ENCODE measurements around the gene TMEM150C. TPM values are rescaled to one million over a fixed set of nuclear protein-coding genes. Genes with fewer than 3 reads are reported as not detected.

Gene TMEM150C
- total RNA-seq, result 9.2 TPM
- long read RNA-seq, transcript TMEM150C-201 (8 exons, 1,990 nt), result major isoform, 33 of 42 reads
- long read RNA-seq, partial matches to known transcripts, result 2 of 42 reads
- long read RNA-seq, other reads (novel, unspliced or antisense), result 4 of 42 reads

DNA sequence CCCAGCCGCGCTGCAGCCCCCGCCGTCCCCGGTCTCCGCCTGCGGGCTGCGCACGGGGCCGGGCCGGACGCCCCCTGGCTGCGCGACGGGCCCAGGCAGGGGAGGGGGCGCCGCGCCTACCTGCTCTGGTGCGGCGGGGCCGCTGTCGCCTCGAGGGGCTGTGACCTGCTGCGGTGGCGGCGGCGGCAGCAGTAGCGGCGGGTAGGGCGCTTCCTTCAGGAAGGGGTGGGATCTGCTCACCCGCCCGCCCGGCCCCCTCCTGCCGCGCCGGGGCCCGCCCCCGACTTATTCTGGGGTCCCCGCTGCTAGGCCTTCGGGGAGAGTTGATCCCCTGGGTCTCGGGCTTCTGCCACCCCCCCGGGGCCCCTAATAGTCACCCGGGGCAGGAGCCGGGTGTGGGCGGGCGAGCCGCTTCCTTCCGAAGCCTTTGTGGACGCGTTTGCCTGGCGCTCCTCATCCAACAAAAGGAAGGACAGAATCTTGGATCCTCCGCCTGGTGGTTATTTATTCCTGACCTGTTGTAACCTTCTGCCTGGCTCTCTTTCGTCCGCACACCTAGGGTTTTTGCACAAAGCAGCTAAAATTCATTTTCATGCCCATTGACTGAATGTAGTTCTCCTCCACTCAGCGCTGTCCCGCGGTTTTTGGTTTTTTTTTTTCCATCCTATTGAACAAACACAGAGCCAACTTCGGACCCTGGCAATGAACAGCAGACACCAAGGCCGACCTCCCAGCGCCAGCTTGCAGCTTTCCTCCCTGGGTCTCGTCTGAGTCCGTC is at the start of gene TMEM150C:
TSS of gene TMEM150C (minus strand) at position 203 of the 778 bp plus-strand sequence. CDS start 57,331 bp downstream, outside the sequence.
- DNase-seq (ENCODE audit: low spot score), result no peak

DNA sequence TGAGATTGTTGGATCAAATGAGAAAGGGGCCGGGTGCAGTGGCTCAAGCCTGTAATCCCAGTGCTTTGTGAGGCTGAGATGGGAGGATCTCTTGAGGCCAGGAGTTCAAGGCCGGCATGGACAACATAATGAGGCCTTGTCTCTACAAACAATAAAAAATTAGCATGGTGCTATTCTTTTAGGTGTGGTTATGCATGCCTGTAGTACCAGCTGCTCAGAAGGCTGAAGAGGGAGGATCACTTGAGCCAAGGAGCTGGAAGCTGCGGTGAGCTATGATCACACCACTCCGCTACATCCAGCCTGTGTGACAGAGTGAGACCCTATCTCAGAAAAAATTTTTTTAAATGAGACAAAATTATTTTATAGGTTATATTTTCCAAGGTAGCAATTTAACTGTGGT is 49.7 kb upstream of the TMEM150C start:
- no peak for DNase-seq (ENCODE audit: low spot score)

DNA sequence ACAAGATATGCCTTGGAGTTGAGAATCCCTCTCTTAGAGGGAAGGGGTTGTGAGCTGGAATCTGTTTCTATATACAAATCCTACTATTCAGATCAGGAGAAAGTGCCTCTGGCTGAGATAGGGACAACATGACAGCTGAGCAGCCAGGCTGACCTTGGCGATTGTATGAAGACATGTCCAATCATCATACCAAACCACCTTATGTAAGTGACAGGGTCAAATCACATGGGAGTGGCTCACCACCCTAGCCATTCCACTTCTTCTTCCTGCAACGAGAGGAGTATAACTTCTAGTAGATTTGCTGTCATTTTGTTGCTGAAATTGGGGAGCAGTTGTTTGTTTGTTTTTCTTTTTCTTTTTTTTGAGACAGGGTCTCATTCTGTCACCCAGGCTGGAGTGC is 48.3 kb upstream of the TMEM150C start:
- DNase-seq (ENCODE audit: low spot score), result no peak

DNA sequence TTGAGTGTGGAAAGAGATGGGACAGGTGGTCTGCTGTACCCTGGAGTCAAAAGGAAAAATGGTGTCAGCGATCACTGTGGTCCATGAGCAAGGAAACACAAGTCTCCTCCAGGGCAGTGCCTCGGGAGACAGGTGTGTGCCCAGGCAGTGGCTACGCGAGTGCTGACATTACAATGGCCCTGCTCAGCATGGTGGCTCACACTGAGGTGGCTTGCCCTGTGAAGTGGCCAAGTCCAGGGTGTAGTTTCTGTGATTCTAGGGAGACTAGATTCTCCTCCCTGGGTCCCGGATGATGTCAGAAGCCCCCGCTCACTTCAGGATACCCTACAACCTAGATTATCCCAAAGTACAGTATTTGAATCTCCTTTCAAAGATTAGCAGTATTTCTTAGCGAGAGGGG is 44.8 kb upstream of the TMEM150C start:
- peak; percentile 75 for DNase-seq (ENCODE audit: low spot score)

GRCh38 chr4:82604522-82604921 is 42.7 kb upstream of the TMEM150C start:
- no peak for DNase-seq (ENCODE audit: low spot score)

- DNase-seq (ENCODE audit: low spot score), result no peak
Observed at GRCh38 chr4:82601242-82602015, 39.6 kb upstream of the TMEM150C start.

DNA sequence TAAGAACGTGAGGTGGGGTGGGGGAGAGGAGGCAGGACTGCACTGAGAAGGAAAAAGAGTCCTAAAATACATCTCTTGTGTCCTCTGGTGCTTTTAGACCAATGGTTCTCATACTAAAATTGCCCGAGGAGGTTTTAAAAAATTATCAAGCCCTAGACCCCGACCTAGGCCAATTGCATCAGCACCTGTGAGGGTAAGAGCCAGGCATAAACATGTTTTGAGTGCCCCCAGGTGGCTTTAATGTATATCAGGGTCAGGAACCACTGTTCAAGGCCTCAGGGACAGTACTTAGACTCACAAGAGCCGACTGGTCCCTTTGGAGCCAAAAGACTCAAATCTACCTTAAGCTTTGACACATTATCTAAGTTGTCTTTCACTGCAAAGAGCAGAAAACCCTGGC is 37.5 kb upstream of the TMEM150C start:
- DNase-seq (ENCODE audit: low spot score), result no peak

DNA sequence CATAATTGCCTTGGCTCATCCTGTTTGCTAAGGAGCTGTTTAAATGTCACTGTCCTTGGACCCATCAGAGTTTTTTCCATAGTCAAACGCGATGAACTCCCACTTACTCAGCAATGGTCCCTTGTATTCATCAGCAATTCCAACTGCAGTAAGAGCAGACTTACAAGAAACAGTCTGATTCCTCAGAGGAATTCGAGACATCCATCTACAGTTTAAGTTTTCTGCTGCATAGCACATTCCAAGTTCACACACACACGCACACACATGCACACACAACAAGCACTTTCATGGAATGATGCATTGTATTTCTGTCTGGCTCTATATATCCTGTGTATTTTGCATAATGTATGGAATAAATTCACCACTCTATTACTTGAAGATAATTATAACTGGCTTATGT is 32.7 kb upstream of the TMEM150C start:
- DNase-seq (ENCODE audit: low spot score), result no peak

DNA sequence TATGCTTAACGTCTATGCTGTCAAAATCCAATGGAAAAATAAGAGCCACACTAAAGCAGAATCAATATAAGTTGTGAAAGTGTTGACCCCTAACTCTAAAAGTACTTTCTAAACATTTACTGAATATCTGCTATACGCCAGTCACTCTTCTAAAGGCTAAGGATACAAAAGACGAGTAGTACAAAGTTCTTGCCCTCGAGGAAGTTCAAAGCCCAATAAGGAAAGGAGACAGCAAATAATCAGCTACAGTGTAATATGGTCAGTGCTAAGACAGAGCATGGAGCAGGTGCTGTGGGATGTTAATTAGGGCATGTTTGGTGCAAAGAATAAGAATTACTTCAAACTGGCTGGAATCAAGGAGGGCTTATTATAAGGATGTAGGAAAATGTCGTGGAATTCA is 31.6 kb upstream of the TMEM150C start:
- DNase-seq (ENCODE audit: low spot score), result no peak

DNA sequence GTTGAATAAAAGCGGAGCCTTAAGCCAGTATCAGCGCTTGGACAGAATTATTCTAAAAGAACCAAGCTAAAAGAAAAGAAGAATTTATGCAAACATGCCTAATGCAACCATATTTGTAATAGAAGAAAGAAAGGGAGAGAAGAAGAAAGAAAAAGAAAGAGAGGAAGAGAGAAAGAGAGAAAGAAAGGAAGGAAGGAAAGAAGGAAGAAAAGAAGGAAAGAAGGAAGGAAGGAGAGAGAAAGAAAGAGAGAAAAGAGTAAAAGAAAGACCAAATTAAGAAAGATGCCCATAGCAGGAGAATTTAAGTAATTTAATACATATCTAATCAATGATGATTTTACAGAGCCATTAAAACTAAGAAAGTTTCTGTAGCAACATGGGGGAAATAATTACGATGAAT is 30.9 kb upstream of the TMEM150C start:
- DNase-seq (ENCODE audit: low spot score), result no peak

- DNase-seq (ENCODE audit: low spot score), result no peak
Observed at GRCh38 chr4:82591592-82591991, 29.8 kb upstream of the TMEM150C start.

DNA sequence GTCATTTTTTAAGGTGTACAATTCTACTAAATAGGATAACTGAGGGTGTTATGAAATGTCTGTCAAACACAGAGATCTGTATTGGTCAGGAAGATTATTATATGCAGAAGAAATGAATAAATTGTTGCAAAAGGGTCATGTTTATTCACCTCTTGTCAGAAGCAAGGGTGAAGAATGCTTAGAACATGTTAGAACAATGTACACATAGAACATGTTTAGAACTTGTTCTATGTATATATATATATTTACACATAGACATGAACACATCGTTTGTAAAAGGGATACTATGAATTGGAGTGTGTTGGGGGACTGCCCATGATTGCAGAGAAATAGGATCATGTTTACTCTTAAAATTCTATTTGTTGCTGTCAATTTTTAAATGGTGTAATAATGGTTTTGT is 28.0 kb upstream of the TMEM150C start:
- DNase-seq (ENCODE audit: low spot score), result no peak

GRCh38 chr4:82588771-82589270 is 27.0 kb upstream of the TMEM150C start:
- DNase-seq (ENCODE audit: low spot score), result no peak

- DNase-seq (ENCODE audit: low spot score), result no peak
Observed at GRCh38 chr4:82587826-82588540, 26.2 kb upstream of the TMEM150C start.

DNA sequence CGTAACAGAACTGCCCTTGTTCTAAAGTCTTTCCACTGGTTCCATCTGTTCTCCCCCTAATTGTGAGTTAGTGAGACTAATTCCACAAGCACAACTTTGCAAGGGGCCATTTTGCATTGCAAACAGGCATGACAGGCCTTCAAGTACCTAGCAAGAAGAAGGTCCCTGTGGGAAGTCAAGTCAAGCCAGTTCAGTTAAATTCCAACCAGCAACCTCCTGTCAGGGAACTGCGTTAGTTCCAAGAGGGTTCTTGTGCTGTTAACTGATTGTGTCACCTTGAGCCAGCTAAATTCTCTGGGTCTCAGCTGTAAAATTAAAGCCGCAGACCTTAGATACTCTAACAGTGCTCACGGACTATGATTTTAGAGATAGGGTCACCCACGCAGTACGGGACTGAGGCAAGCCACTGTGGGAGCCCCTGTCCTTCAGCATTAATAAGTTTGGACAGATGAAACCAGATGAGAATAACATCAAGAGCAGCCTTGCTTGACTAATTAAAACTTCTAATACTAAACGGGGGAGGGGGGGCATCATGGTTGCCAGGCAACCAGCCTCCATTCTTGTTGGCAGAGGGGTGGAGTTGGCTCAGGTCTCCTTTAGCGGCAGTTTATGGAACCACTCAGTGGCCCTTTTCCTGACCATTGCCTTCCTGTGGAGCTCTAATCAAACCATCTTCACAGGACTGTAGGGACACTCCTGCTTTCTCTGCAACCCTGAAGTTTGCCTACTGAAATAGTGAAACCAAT is 24.1 kb upstream of the TMEM150C start:
- DNase-seq (ENCODE audit: low spot score), result no peak

DNA sequence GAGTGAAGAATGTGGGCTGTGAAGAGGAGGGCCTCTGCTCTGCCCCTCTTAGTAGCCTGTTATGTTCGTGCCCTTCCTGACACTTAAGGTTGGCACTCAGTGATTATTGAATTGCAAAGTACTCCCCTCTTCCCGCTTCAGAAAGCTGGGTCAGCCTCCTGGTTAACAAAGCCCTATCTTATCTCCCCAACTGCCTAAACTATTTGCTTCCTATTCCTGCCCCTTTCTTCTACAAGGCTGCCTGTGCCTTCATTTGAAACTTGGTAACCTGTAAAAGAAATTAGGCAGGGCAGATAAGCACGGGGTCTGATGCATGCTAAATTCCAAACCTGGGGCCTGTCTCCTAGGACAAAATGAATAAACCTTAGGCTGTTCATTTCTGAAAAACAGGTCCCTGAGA is 23.1 kb upstream of the TMEM150C start:
- DNase-seq (ENCODE audit: low spot score), result no peak

DNA sequence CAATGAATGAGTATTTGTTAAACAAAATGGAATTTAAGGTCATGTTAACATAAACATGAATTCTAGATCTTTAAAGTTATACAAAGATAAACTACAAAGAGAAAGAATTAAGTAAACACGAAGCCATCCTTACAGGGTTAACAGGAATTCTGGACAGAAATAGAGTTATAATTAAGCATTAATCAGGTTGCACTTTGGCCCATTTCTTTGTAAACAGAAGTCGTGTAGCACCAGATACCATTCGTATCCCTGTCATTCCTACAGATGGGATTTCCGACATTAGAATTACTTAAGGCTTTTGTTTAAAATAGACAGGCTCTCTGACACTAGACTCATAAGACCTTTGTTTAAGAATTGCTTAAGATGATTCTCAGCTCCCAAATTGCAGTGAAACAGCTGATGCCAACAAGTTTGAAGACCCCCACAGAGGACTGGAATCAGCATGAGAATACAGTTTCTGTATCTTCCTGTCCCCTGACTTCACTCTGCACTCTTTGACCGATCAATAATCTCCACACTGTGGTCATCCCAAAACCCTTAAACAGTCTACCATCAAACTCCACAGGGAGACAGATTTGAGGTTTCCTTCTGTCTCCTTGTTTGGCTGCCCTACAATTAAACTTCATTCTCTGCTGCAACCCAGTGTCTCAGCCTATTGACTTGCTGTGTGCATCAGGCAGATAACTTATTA is 22.3 kb upstream of the TMEM150C start:
- DNase-seq (ENCODE audit: low spot score), result no peak

GRCh38 chr4:82579932-82580331 is 18.1 kb upstream of the TMEM150C start:
- no peak for DNase-seq (ENCODE audit: low spot score)

- no peak for DNase-seq (ENCODE audit: low spot score)
Observed at GRCh38 chr4:82578935-82579334, 17.1 kb upstream of the TMEM150C start.

DNA sequence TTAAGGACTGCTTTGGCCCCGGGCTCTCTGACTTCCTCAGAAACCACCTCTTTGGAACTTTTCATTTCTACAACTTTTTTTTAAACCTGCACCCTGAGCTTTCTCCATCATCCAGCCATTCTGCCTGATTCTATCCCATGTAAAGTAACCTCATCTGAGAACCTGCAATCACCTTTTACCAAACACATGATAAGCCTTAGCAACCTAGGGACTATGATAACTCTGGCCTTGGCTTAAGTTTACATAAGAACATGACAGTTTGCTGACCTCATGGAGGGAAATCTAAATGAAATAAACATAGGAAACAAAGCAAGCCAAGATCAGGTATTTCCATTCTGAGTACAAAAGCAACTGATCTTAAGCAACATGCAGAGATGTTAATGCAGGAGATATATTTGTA is 15.7 kb upstream of the TMEM150C start:
- no peak for DNase-seq (ENCODE audit: low spot score)

All from mesenteric fat pad (tissue), 1 donor.